ENCODE data around the gene CUTA. TPM values are rescaled to one million over a fixed set of nuclear protein-coding genes. Genes with fewer than 3 reads are reported as not detected.
A peak's percentile ranks its signal among the peaks of the same experiment; 100 is the strongest.

The CUTA gene
- total and polyA plus RNA-seq, 2 of the 13 experiments (the other 11 are each of a cell fraction or from before 2014, with no cell fraction given), result 170 to 180 TPM

GRCh38 chr6:33390767-33391277 lies 27.1 kb downstream of the CUTA start (continued):
- TF ChIP-seq SETDB1 (CRISPR knock-in tag; IDR thresholded peaks at IDR 0.05; ENCODE audit: borderline replicate concordance) (0 out of 2 replicates have a peak, but pooled peaks have one; percentile 23), POLR2A (IDR thresholded peaks at IDR 0.05; ENCODE audit: insufficient read depth in 1 of 2, low read depth in 2 of 2, low read length in 2 of 2) (peak in 1 of 2 experiments; percentile 51; a peak in 1 of 4 replicates), HNF1B (CRISPR knock-in tag; IDR thresholded peaks at IDR 0.05) (peak; percentile 9; the same call in 1 of the 2 replicates), NR0B2 (CRISPR knock-in tag; IDR thresholded peaks at IDR 0.05) (no peak), ZNF468 (CRISPR knock-in tag; IDR thresholded peaks at IDR 0.05) (0 out of 2 replicates have a peak, but pooled peaks have one; percentile 49), NFE2 (CRISPR knock-in tag; IDR thresholded peaks at IDR 0.05) (no peak), MTERF4 (CRISPR knock-in tag; IDR thresholded peaks at IDR 0.05) (0 out of 2 replicates have a peak, but pooled peaks have one; percentile 7), ZNF607 (CRISPR knock-in tag; IDR thresholded peaks at IDR 0.05; ENCODE audit: borderline replicate concordance) (0 out of 2 replicates have a peak, but pooled peaks have one; percentile 93), BCL3 (CRISPR knock-in tag; IDR thresholded peaks at IDR 0.05) (no peak), MXI1 (IDR thresholded peaks at IDR 0.05; ENCODE audit: borderline replicate concordance, low read depth, low read length) (no peak), ZSCAN22 (CRISPR knock-in tag; IDR thresholded peaks at IDR 0.05) (0 out of 2 replicates have a peak, but pooled peaks have one; percentile 32), RFX1 (IDR thresholded peaks at IDR 0.05) (no peak), ISL2 (CRISPR knock-in tag; IDR thresholded peaks at IDR 0.05) (no peak), TRIM24 (CRISPR knock-in tag; IDR thresholded peaks at IDR 0.05) (no peak), ISX (CRISPR knock-in tag; conservative IDR thresholded peaks at IDR 0.05) (no peak), CHD2 (IDR thresholded peaks at IDR 0.05; ENCODE audit: low read depth, low read length) (no peak), ZEB1 (IDR thresholded peaks at IDR 0.05; ENCODE audit: insufficient replicate concordance, low read depth) (peak; percentile 40), ZNF383 (CRISPR knock-in tag; IDR thresholded peaks at IDR 0.05; ENCODE audit: borderline replicate concordance) (0 out of 2 replicates have a peak, but pooled peaks have one; percentile 6), ZNF563 (CRISPR knock-in tag; IDR thresholded peaks at IDR 0.05) (no peak), ZNF75D (CRISPR knock-in tag; IDR thresholded peaks at IDR 0.05; ENCODE audit: borderline replicate concordance) (peak; percentile 66; the same call in 1 of the 2 replicates), CEBPG (CRISPR knock-in tag; IDR thresholded peaks at IDR 0.05) (peak; percentile 62), GATAD2A (CRISPR knock-in tag; IDR thresholded peaks at IDR 0.05) (no peak), ZNF879 (CRISPR knock-in tag; IDR thresholded peaks at IDR 0.05) (no peak), SIX1 (CRISPR knock-in tag; IDR thresholded peaks at IDR 0.05; ENCODE audit: borderline replicate concordance) (no peak), MTF2 (CRISPR knock-in tag; IDR thresholded peaks at IDR 0.05; ENCODE audit: borderline replicate concordance) (0 out of 2 replicates have a peak, but pooled peaks have one; percentile 20), CEBPB (IDR thresholded peaks at IDR 0.05; ENCODE audit: borderline replicate concordance, low read depth, low read length) (peak; percentile 83), RBAK (CRISPR knock-in tag; IDR thresholded peaks at IDR 0.05) (no peak), ZNF138 (CRISPR knock-in tag; IDR thresholded peaks at IDR 0.05; ENCODE audit: low read depth) (peak; percentile 7; the same call in 1 of the 2 replicates)

Data from HepG2 (cell line).